Esophagus muscularis mucosa (tissue), 4 donors: ENCODE data around the gene MMP24. TPM values are rescaled to one million over a fixed set of nuclear protein-coding genes. Genes with fewer than 3 reads are reported as not detected.

ENCODE experiments used
- DNase-seq: peaks from one replicate; pipeline ENCODE4 v3.0.0-alpha.2; 2017; ENCODE audit errors: extremely low spot score
- H3K27ac ChIP-seq, 4 donors: fragments of 200-600 bp; sonication (generic); replicated peaks in 1 of 4; 1 replicate in 3 of 4; 2 replicates in 1 of 4; pipeline ENCODE4 v1.5.1; 2016 to 2019; ENCODE audit warnings: mild to moderate bottlenecking in 1 of 4
- H3K27me3 ChIP-seq, 4 donors: fragments of 200-600 bp; sonication (generic); one replicate each; pipeline versions ENCODE4 v1.5.1 to v1.6.0; 2016 to 2019
- H3K36me3 ChIP-seq, 4 donors: fragments of 200-600 bp; sonication (generic); one replicate each; pipeline ENCODE4 v1.5.1; 2016 to 2019
- H3K4me1 ChIP-seq, 4 donors: fragments of 200-600 bp; sonication (generic); one replicate each; pipeline ENCODE4 v1.5.1; 2016 to 2019
- H3K4me3 ChIP-seq, 4 donors: fragments of 200-600 bp; sonication (generic); 1 replicate in 2 of 4; 2 replicates in 2 of 4; pipeline ENCODE4 v1.5.1; 2016 to 2019; ENCODE audit warnings: mild to moderate bottlenecking in 4 of 4, moderate library complexity in 1 of 4
- H3K9me3 ChIP-seq, 4 donors: fragments of 200-600 bp; sonication (generic); 1 replicate in 3 of 4; 2 replicates in 1 of 4; pipeline ENCODE4 v1.5.1; 2016 to 2019
- CTCF ChIP-seq, 3 experiments: fragments of 200-600 bp in 2 of 3; fragments of 450-650 bp in 1 of 3; sonication (generic) in 2 of 3; IDR thresholded peaks; one replicate each; pipeline ENCODE4 v1.5.1; 2017 to 2019; ENCODE audit warnings: antibody characterized with exemption in 3 of 3, mild to moderate bottlenecking in 2 of 3, moderate library complexity in 1 of 3
- EP300 ChIP-seq: sonication (generic); formaldehyde crosslinking; IDR thresholded peaks from one replicate; pipeline ENCODE4 v1.6.1; 2017; ENCODE audit warnings: antibody characterized with exemption
- POLR2A ChIP-seq: fragments of 450-650 bp; IDR thresholded peaks from one replicate; pipeline ENCODE4 v1.6.1; 2017; ENCODE audit warnings: antibody characterized with exemption, moderate library complexity, mild to moderate bottlenecking, low read depth
- POLR2AphosphoS5 ChIP-seq, 2 donors: sonication (generic); formaldehyde crosslinking; IDR thresholded peaks; one replicate each; pipeline ENCODE4 v1.6.1; 2017; ENCODE audit warnings: antibody characterized with exemption in 2 of 2
- WGBS: methylation state at CpG from one replicate; pipeline ENCODE4 v1.1.5; 2018; 5-methylcytosine and 5-hydroxymethylcytosine counted together
- intact Hi-C: fragments of 100-400 bp; cut with DNase I; formaldehyde crosslinking; loops from one replicate; pipeline ENCODE4 v1.15.1; 2023
- total RNA-seq, 4 donors: library from RNA; depleted of rRNA; stranded (reverse); fragments of >200 nt; gene quantifications; one replicate each; pipeline versions ENCODE4 v1.1.0 to v1.2.1, GENCODE V29; 2016

MMP24 gene
- total RNA-seq, 4 donors from 2014 or later, result 0.83 to 4.0 (median 2.0) TPM

GRCh38 chr20:35283441-35284266 lies 57.2 kb downstream of the MMP24 start:
- H3K27ac ChIP-seq, result peak overlapping the region; percentile 76 to 86 (median 84)
- WGBS, result 33% methylated on average over 15 of the region's 24 CpGs
- H3K4me1 ChIP-seq, result peaks cover 17 to 32% (median 30%) of the 10 kb centered on the region in 4 donors
- peak overlapping the region; percentile 76 to 82 (median 79) for H3K4me3 ChIP-seq
- no peaks in the 10 kb centered on the region for H3K27me3 ChIP-seq
- peaks cover 9 to 38% (median 30%) of the 10 kb centered on the region in 4 donors for H3K36me3 ChIP-seq
- TF ChIP-seq POLR2A (no peak), POLR2AphosphoS5 (IDR thresholded peaks at IDR 0.05) (no peak)
- intact Hi-C loops, result no loop called here
- H3K9me3 ChIP-seq, result no peaks in the 10 kb centered on the region
- no peak for DNase-seq

- no peaks in the 10 kb centered on the region for H3K27me3 ChIP-seq
- peak within 1 kb of the TSS; percentile 76 to 82 (median 79) for H3K4me3 ChIP-seq
- TF ChIP-seq POLR2AphosphoS5 (IDR thresholded peaks at IDR 0.05) (peak; percentile 61 to 64), CTCF (IDR thresholded peaks at IDR 0.05) (no peak)
- H3K4me1 ChIP-seq, result peaks cover 17 to 32% (median 28%) of the 10 kb centered on the region in 4 donors
- H3K27ac ChIP-seq, result peak within 1 kb of the TSS; percentile 76 to 86 (median 84)
- DNase-seq, result no peak
- H3K36me3 ChIP-seq, result peaks cover 2 to 31% (median 22%) of the 10 kb centered on the region in 4 donors
- intact Hi-C loops, result no loop called here
- H3K9me3 ChIP-seq, result no peaks in the 10 kb centered on the region
- 0% methylated on average over 6 of the region's 61 CpGs for WGBS
These were observed 57.9 kb downstream of the MMP24 start, which contains the start of gene EIF6 for GRCh38 chr20:35284267-35284991. EIF6 (minus strand) TSS chr20:35284772; CDS start chr20:35284487, 285 bp downstream.

GRCh38 chr20:35284992-35285805 lies 58.7 kb downstream of the MMP24 start:
- DNase-seq, result no peak
- intact Hi-C loops, result no loop called here
- H3K27me3 ChIP-seq, result no peaks in the 10 kb centered on the region
- H3K9me3 ChIP-seq, result no peaks in the 10 kb centered on the region
- WGBS, result 50% methylated on average over 19 of the region's 19 CpGs
- H3K36me3 ChIP-seq, result peaks cover 0 to 23% (median 15%) of the 10 kb centered on the region in 4 donors
- H3K4me1 ChIP-seq, result peaks cover 17 to 32% (median 28%) of the 10 kb centered on the region in 4 donors
- H3K27ac ChIP-seq, result peak overlapping the region; percentile 76 to 86 (median 84)
- TF ChIP-seq POLR2AphosphoS5 (IDR thresholded peaks at IDR 0.05), result no peak
- TF ChIP-seq POLR2A, result no peak
- no peak for TF ChIP-seq CTCF (IDR thresholded peaks at IDR 0.05)
- TF ChIP-seq EP300, result no peak
- peak overlapping the region; percentile 76 to 82 (median 79) for H3K4me3 ChIP-seq

GRCh38 chr20:35285806-35286076 lies 59.3 kb downstream of the MMP24 start:
- no peaks in the 10 kb centered on the region for H3K27me3 ChIP-seq
- peaks cover 0 to 17% (median 10%) of the 10 kb centered on the region in 4 donors for H3K36me3 ChIP-seq
- peaks cover 17 to 32% (median 28%) of the 10 kb centered on the region in 4 donors for H3K4me1 ChIP-seq
- TF ChIP-seq POLR2A (no peak), EP300 (no peak), POLR2AphosphoS5 (IDR thresholded peaks at IDR 0.05) (no peak), CTCF (IDR thresholded peaks at IDR 0.05) (no peak)
- no peak overlapping the region for H3K27ac ChIP-seq
- no peak for DNase-seq
- no peaks in the 10 kb centered on the region for H3K9me3 ChIP-seq
- WGBS, result 83% methylated on average over 5 of the region's 5 CpGs
- intact Hi-C loops, result no loop called here
- no peak overlapping the region for H3K4me3 ChIP-seq
